CD4-positive, CD25-positive, alpha-beta regulatory T cell (primary cell): ENCODE measurements around the gene OR2V1. TPM values are rescaled to one million over a fixed set of nuclear protein-coding genes. Genes with fewer than 3 reads are reported as not detected.
"Not testable (repeated sequence)": the region's sequence is repeated elsewhere in the genome, so short reads cannot be mapped to it uniquely, and the experiment has no call there.

Experiments
- ATAC-seq, 2 donors: fragments of 150-1000 bp; cut with Tn5 transposase; one replicate each; pipeline ENCODE4 v1.10.0; 2021; ENCODE audit warnings: low read depth in 2 of 2, moderate number of reproducible peaks in 2 of 2, moderate library complexity in 1 of 2
- DNase-seq, 3 donors: peaks; one replicate each; pipeline versions ENCODE4 v3.0.0 to v3.0.0-alpha.2; 2012 to 2022; ENCODE audit warnings: mixed read lengths in 1 of 3
- H3K27ac ChIP-seq: one replicate; pipeline ENCODE4 v1.7.0; 2013; ENCODE audit warnings: mild to moderate bottlenecking, low read length; ENCODE audit not compliant: insufficient read depth, poor library complexity, severe bottlenecking
- H3K27me3 ChIP-seq: one replicate; pipeline ENCODE4 v1.7.0; 2013; ENCODE audit warnings: low read length; ENCODE audit not compliant: control insufficient read depth, insufficient read depth
- H3K36me3 ChIP-seq: one replicate; pipeline ENCODE4 v1.7.0; 2013; ENCODE audit warnings: mild to moderate bottlenecking, low read length, moderate library complexity; ENCODE audit not compliant: control insufficient read depth, insufficient read depth
- H3K4me1 ChIP-seq: 2 replicates; pipeline ENCODE4 v1.7.0; 2013; ENCODE audit warnings: mild to moderate bottlenecking, low read length; ENCODE audit not compliant: insufficient read depth, control insufficient read depth, poor library complexity, severe bottlenecking
- H3K4me3 ChIP-seq: one replicate; pipeline ENCODE4 v1.7.0; 2013; ENCODE audit warnings: low read depth, mild to moderate bottlenecking, low read length, moderate library complexity
- H3K9me3 ChIP-seq, 2 experiments: 1 replicate in 1 of 2; 2 replicates in 1 of 2; pipeline ENCODE4 v1.7.0; 2013; ENCODE audit warnings: low read length in 2 of 2, mild to moderate bottlenecking in 1 of 2, moderate library complexity in 1 of 2; ENCODE audit not compliant: control insufficient read depth in 2 of 2
- H3K27ac Mint-ChIP-seq, 3 donors: one replicate each; pipeline ENCODE4 v1.8.0; 2020 to 2022; ENCODE audit warnings: mild to moderate bottlenecking in 3 of 3, mixed read lengths in 3 of 3, moderate library complexity in 2 of 3
- H3K27me3 Mint-ChIP-seq: one replicate; pipeline ENCODE4 v1.8.0; 2022; ENCODE audit warnings: mild to moderate bottlenecking, mixed read lengths
- H3K36me3 Mint-ChIP-seq: one replicate; pipeline ENCODE4 v1.8.0; 2020; ENCODE audit warnings: mixed read lengths
- H3K4me1 Mint-ChIP-seq, 4 donors: one replicate each; pipeline ENCODE4 v1.8.0; 2020 to 2022; ENCODE audit warnings: mixed read lengths in 4 of 4, mild to moderate bottlenecking in 1 of 4
- H3K4me3 Mint-ChIP-seq, 4 donors: one replicate each; pipeline ENCODE4 v1.8.0; 2020 to 2022; ENCODE audit warnings: mild to moderate bottlenecking in 4 of 4, mixed read lengths in 4 of 4, moderate library complexity in 3 of 4
- H3K9me3 Mint-ChIP-seq, 7 donors: one replicate each; pipeline ENCODE4 v1.8.0; 2020 to 2022; ENCODE audit warnings: mixed read lengths in 7 of 7, mild to moderate bottlenecking in 3 of 7, moderate library complexity in 2 of 7
- polyA plus RNA-seq, 4 donors: library from polyadenylated mRNA; unstranded; fragments of 300-500 nt; fragmentation: Illumina TruSeq; gene quantifications; one replicate each; pipeline ENCODE4 v1.2.3, GENCODE V29; 2021
- total RNA-seq: library from RNA; stranded (reverse); gene quantifications from one replicate; pipeline ENCODE4 v1.2.3, GENCODE V29; 2022

OR2V1 gene
- total and polyA plus RNA-seq, 5 donors from 2014 or later = not detected

- Mint-ChIP-seq H3K9me3 (peaks cover 0 to under 1% (median 0%) of the 10 kb centered on the region in 7 donors), H3K4me1 (peaks cover 0 to 18% (median 7%) of the 10 kb centered on the region in 4 donors), H3K27ac (no peak overlapping the region), H3K4me3 (no peak overlapping the region), H3K36me3 (no peaks in the 10 kb centered on the region), H3K27me3 (peaks cover 23% of the 10 kb centered on the region)
- DNase-seq (no peak), ATAC-seq (no peak)
- Histone ChIP-seq H3K4me1 (peaks cover 11% of the 10 kb centered on the region), H3K27ac (no peak overlapping the region), H3K27me3 (no peaks in the 10 kb centered on the region), H3K9me3 (no peaks in the 10 kb centered on the region), H3K36me3 (no peaks in the 10 kb centered on the region), H3K4me3 (no peak overlapping the region)
These were observed 25.8 kb upstream of the OR2V1 start for GRCh38 chr5:181156758-181157157.

DNA sequence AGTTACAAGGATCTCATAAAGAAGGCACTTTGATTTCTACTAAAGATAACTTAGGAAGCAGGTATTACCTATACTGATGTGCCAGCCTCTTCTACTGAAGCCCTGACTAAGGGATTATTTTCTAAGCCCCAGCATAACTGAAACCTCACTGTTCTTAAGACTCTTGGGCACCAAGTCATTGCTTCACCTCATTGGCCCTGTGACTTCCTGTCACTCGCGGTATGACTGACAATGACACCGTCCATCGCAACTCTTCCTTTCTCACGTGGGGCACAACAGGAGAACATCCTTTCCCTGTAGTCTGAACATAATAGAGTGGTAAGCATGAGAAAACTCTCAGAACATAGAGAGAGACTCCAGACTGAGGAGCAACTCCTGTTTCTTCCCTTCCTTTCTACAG, 22.8 kb upstream of the OR2V1 start:
- peaks cover 29% of the 10 kb centered on the region for H3K27me3 Mint-ChIP-seq
- peak in 1 of 3 donors; percentile 71 for DNase-seq
- H3K4me1 Mint-ChIP-seq = peaks cover 0 to 4% (median 2%) of the 10 kb centered on the region in 4 donors
- H3K9me3 ChIP-seq = no peaks in the 10 kb centered on the region
- H3K36me3 Mint-ChIP-seq = no peaks in the 10 kb centered on the region
- H3K4me1 ChIP-seq = no peaks in the 10 kb centered on the region
- peak in 1 of 2 donors; percentile 58 for ATAC-seq
- H3K27ac ChIP-seq = no peak overlapping the region
- H3K36me3 ChIP-seq = no peaks in the 10 kb centered on the region
- no peak overlapping the region for H3K4me3 Mint-ChIP-seq
- H3K27me3 ChIP-seq = no peaks in the 10 kb centered on the region
- H3K4me3 ChIP-seq = no peak overlapping the region
- H3K9me3 Mint-ChIP-seq = peaks cover 0 to 2% (median 0%) of the 10 kb centered on the region in 7 donors
- H3K27ac Mint-ChIP-seq = peak overlapping the region in 1 of 3 donors; percentile 20

GRCh38 chr5:181152406-181152805, 21.4 kb upstream of the OR2V1 start:
- H3K9me3 ChIP-seq = no peaks in the 10 kb centered on the region
- no peaks in the 10 kb centered on the region for H3K4me1 ChIP-seq
- ATAC-seq = no peak
- H3K4me3 ChIP-seq = no peak overlapping the region
- Mint-ChIP-seq H3K9me3 (peaks cover 0 to 2% (median 0%) of the 10 kb centered on the region in 7 donors), H3K27me3 (peaks cover 33% of the 10 kb centered on the region), H3K36me3 (no peaks in the 10 kb centered on the region), H3K27ac (no peak overlapping the region), H3K4me3 (peak overlapping the region in 1 of 4 donors; percentile 16), H3K4me1 (peaks cover 0 to 4% (median 2%) of the 10 kb centered on the region in 4 donors)
- H3K27ac ChIP-seq = no peak overlapping the region
- H3K36me3 ChIP-seq = no peaks in the 10 kb centered on the region
- H3K27me3 ChIP-seq = no peaks in the 10 kb centered on the region
- no peak for DNase-seq

DNA sequence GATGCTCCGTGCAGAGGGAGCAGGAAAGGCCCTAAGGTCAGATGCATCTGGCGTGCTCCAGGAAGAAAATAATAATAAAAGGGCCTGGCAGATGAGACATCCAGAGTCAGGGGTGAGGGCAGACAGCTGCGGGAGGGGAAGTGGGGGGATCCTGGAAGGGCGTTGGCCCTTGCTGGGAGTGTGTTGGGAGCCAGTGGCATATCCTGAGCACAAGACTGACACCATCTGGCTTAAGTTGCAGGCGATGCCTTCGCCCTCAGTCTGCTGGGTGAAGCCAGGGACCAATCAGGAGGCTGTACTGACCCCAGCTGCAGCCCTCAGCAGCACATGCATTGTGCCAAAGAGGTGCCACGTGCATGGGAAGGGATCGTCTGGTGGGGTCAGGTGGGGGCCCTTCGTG, 20.2 kb upstream of the OR2V1 start:
- H3K4me1 Mint-ChIP-seq = peaks cover 0 to 4% (median 2%) of the 10 kb centered on the region in 4 donors
- peaks cover 0 to 2% (median 0%) of the 10 kb centered on the region in 7 donors for H3K9me3 Mint-ChIP-seq
- no peaks in the 10 kb centered on the region for H3K9me3 ChIP-seq
- no peaks in the 10 kb centered on the region for H3K36me3 ChIP-seq
- H3K4me1 ChIP-seq = no peaks in the 10 kb centered on the region
- DNase-seq = no peak
- no peak for ATAC-seq
- no peak overlapping the region for H3K4me3 ChIP-seq
- H3K27me3 Mint-ChIP-seq = peaks cover 36% of the 10 kb centered on the region
- H3K27ac Mint-ChIP-seq = no peak overlapping the region
- no peak overlapping the region for H3K27ac ChIP-seq
- H3K36me3 Mint-ChIP-seq = no peaks in the 10 kb centered on the region
- H3K27me3 ChIP-seq = no peaks in the 10 kb centered on the region
- H3K4me3 Mint-ChIP-seq = no peak overlapping the region

GRCh38 chr5:181149806-181150733, 19.1 kb upstream of the OR2V1 start:
- Histone ChIP-seq H3K27me3 (peaks cover 4% of the 10 kb centered on the region), H3K9me3 (no peaks in the 10 kb centered on the region), H3K36me3 (no peaks in the 10 kb centered on the region), H3K27ac (no peak overlapping the region), H3K4me1 (no peaks in the 10 kb centered on the region), H3K4me3 (no peak overlapping the region)
- Mint-ChIP-seq H3K36me3 (no peaks in the 10 kb centered on the region), H3K27me3 (peaks cover 41% of the 10 kb centered on the region), H3K27ac (no peak overlapping the region), H3K9me3 (peaks cover 0 to 2% (median under 1%) of the 10 kb centered on the region in 7 donors), H3K4me1 (peaks cover 0 to 4% (median 2%) of the 10 kb centered on the region in 4 donors), H3K4me3 (no peak overlapping the region)
- ATAC-seq (no peak), DNase-seq (no peak)

GRCh38 chr5:181149355-181149754, 18.4 kb upstream of the OR2V1 start:
- H3K9me3 Mint-ChIP-seq = peaks cover 0 to 5% (median 1%) of the 10 kb centered on the region in 7 donors
- no peak overlapping the region for H3K27ac Mint-ChIP-seq
- no peak overlapping the region for H3K4me3 Mint-ChIP-seq
- peaks cover 45% of the 10 kb centered on the region for H3K27me3 Mint-ChIP-seq
- no peaks in the 10 kb centered on the region for H3K36me3 ChIP-seq
- peaks cover 4% of the 10 kb centered on the region for H3K27me3 ChIP-seq
- no peaks in the 10 kb centered on the region for H3K36me3 Mint-ChIP-seq
- H3K27ac ChIP-seq = no peak overlapping the region
- no peaks in the 10 kb centered on the region for H3K9me3 ChIP-seq
- DNase-seq = no peak
- ATAC-seq = no peak
- H3K4me3 ChIP-seq = no peak overlapping the region
- peaks cover 0 to 4% (median 2%) of the 10 kb centered on the region in 4 donors for H3K4me1 Mint-ChIP-seq
- no peaks in the 10 kb centered on the region for H3K4me1 ChIP-seq

DNA sequence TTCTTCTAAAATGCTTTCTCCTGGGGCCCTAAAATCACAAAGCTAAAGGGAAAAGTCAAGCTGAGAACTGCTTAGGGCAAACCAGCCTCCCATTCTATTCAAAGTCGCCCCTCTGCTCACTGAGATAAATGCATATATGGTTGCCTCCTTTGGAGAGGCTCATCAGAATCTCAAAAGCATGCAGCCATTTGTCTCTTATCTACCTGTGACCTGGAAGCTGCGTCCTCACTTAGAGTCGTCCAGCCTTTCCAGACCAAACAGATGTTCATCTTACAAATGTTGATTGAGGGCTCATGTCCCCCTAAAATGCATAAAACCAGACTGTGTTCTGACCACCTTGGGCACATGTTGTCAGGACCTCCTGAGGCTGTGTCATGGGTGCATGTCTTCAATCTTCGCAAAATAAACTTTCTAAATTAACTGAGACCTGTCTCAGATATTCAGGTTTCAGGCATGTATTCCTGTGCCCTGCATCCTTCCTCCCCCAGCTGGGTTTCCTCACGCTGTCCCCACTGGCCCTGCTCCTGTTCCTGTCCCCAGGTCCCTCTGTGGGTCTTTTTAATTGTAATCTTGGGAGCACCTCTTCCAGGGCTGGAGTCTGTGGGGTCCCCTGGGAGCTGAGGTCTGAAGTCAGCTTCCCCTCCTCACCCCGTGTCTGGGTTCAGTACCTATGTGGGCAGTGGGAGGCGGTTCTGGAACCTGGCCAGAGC, 16.1 kb upstream of the OR2V1 start, which contains the start of gene OR2V2:
OR2V2 (plus strand) TSS at position 660 of the 710 bp plus-strand sequence. CDS start 7,357 bp downstream, outside the sequence.
- H3K27ac Mint-ChIP-seq = peak within 1 kb of the TSS in 1 of 3 donors; percentile 49
- H3K36me3 ChIP-seq = not testable (repeated sequence)

More for the DNA sequence above, 16.1 kb upstream of the OR2V1 start, which contains the start of gene OR2V2:
- ATAC-seq, H3K27me3 ChIP-seq, DNase-seq, H3K9me3 ChIP-seq, H3K4me3 Mint-ChIP-seq, H3K4me1 ChIP-seq, H3K9me3 Mint-ChIP-seq, H3K4me3 ChIP-seq, H3K36me3 Mint-ChIP-seq, H3K27ac ChIP-seq, H3K4me1 Mint-ChIP-seq: not testable (repeated sequence)
- H3K27me3 Mint-ChIP-seq = peaks cover 50% of the 10 kb centered on the region
